Liver (tissue), 9 donors: ENCODE results near the gene RCOR1. TPM values are rescaled to one million over a fixed set of nuclear protein-coding genes. Genes with fewer than 3 reads are reported as not detected.

Experiments used
- DNase-seq: peaks from one replicate; pipeline ENCODE4 v3.0.0-alpha.2; 2017; ENCODE audit warnings: low spot score
- H3K27ac ChIP-seq, 2 donors: one replicate each; pipeline ENCODE4 v1.7.0; 2013; ENCODE audit warnings: inconsistent platforms in 2 of 2, low read length in 2 of 2, control low read depth in 1 of 2, low read depth in 1 of 2, mild to moderate bottlenecking in 1 of 2
- H3K27me3 ChIP-seq, 4 donors: one replicate each; pipeline versions ENCODE4 v1.6.1 to v1.7.0; 2013; ENCODE audit warnings: low read length in 3 of 4, inconsistent platforms in 1 of 4, mild to moderate bottlenecking in 1 of 4, moderate library complexity in 1 of 4; ENCODE audit not compliant: control insufficient read depth in 4 of 4, insufficient read depth in 4 of 4
- H3K36me3 ChIP-seq, 4 donors: one replicate each; pipeline versions ENCODE4 v1.6.1 to v1.7.0; 2013; ENCODE audit warnings: low read length in 3 of 4, mild to moderate bottlenecking in 3 of 4, low read depth in 1 of 4, moderate library complexity in 1 of 4; ENCODE audit not compliant: control insufficient read depth in 4 of 4, insufficient read depth in 3 of 4
- H3K4me1 ChIP-seq, 4 donors: one replicate each; pipeline versions ENCODE4 v1.6.1 to v1.7.0; 2013; ENCODE audit warnings: low read length in 3 of 4, mild to moderate bottlenecking in 3 of 4, moderate library complexity in 1 of 4; ENCODE audit not compliant: control insufficient read depth in 4 of 4, insufficient read depth in 4 of 4
- H3K4me3 ChIP-seq, 3 donors: one replicate each; pipeline versions ENCODE4 v1.6.1 to v1.7.0; 2013; ENCODE audit warnings: low read length in 3 of 3, control low read depth in 1 of 3, low read depth in 1 of 3, mild to moderate bottlenecking in 1 of 3
- H3K9ac ChIP-seq, 2 donors: one replicate each; pipeline ENCODE4 v1.7.0; 2013; ENCODE audit warnings: low read length in 2 of 2, mild to moderate bottlenecking in 2 of 2, moderate library complexity in 2 of 2, control low read depth in 1 of 2, low read depth in 1 of 2
- H3K9me3 ChIP-seq, 4 donors: one replicate each; pipeline versions ENCODE4 v1.6.1 to v1.7.0; 2013; ENCODE audit warnings: low read length in 3 of 4; ENCODE audit not compliant: control insufficient read depth in 4 of 4
- ATF3 ChIP-seq: IDR thresholded peaks from 2 replicates; pipeline ENCODE4 v1.6.1; 2016; ENCODE audit warnings: antibody characterized with exemption
- CTCF ChIP-seq: fragments of 150-350 bp; IDR thresholded peaks from 2 replicates; pipeline ENCODE4 v1.5.1; 2017; ENCODE audit warnings: improper control_type of control experiment, low read depth, low read length; ENCODE audit not compliant: missing input control
- EGR1 ChIP-seq, 2 donors: IDR thresholded peaks; 2 replicates each; pipeline ENCODE4 v1.6.1; 2016 to 2018; ENCODE audit warnings: antibody characterized with exemption in 2 of 2, low read depth in 2 of 2
- FOXA1 ChIP-seq: IDR thresholded peaks from 2 replicates; pipeline ENCODE4 v1.6.1; 2016; ENCODE audit warnings: antibody characterized with exemption
- FOXA2 ChIP-seq: IDR thresholded peaks from 2 replicates; pipeline ENCODE4 v1.6.1; 2016; ENCODE audit warnings: antibody characterized with exemption
- GABPA ChIP-seq, 2 donors: IDR thresholded peaks in 1 of 2; conservative IDR thresholded peaks in 1 of 2; 2 replicates each; pipeline ENCODE4 v1.6.1; 2016; ENCODE audit warnings: antibody characterized with exemption in 2 of 2, mild to moderate bottlenecking in 1 of 2, moderate library complexity in 1 of 2
- HNF4A ChIP-seq, 2 donors: conservative IDR thresholded peaks; 2 replicates each; pipeline ENCODE4 v1.6.1; 2016; ENCODE audit warnings: antibody characterized with exemption in 2 of 2, mild to moderate bottlenecking in 2 of 2
- JUND ChIP-seq, 2 donors: IDR thresholded peaks; 2 replicates each; pipeline ENCODE4 v1.6.1; 2016; ENCODE audit warnings: antibody characterized with exemption in 2 of 2
- MAX ChIP-seq: IDR thresholded peaks from 2 replicates; pipeline ENCODE4 v1.6.1; 2016; ENCODE audit warnings: antibody characterized with exemption
- NR2F2 ChIP-seq: IDR thresholded peaks from 2 replicates; pipeline ENCODE4 v1.6.1; 2016; ENCODE audit warnings: antibody characterized with exemption
- RAD21 ChIP-seq, 2 donors: IDR thresholded peaks; 2 replicates each; pipeline ENCODE4 v1.6.1; 2016; ENCODE audit warnings: antibody characterized with exemption in 2 of 2, mild to moderate bottlenecking in 2 of 2
- REST ChIP-seq: IDR thresholded peaks from 2 replicates; pipeline ENCODE4 v1.6.1; 2016; ENCODE audit warnings: antibody characterized with exemption, mild to moderate bottlenecking
- RXRA ChIP-seq, 2 donors: IDR thresholded peaks; 2 replicates each; pipeline ENCODE4 v1.6.1; 2017 to 2018; ENCODE audit warnings: antibody characterized with exemption in 2 of 2, mild to moderate bottlenecking in 1 of 2
- SP1 ChIP-seq: IDR thresholded peaks from 2 replicates; pipeline ENCODE4 v1.6.1; 2018; ENCODE audit warnings: antibody characterized with exemption, mild to moderate bottlenecking
- TAF1 ChIP-seq: conservative IDR thresholded peaks from 2 replicates; pipeline ENCODE4 v1.6.1; 2016; ENCODE audit warnings: antibody characterized with exemption, mild to moderate bottlenecking
- YY1 ChIP-seq: IDR thresholded peaks from 2 replicates; pipeline ENCODE4 v1.6.1; 2016; ENCODE audit warnings: antibody characterized with exemption, mild to moderate bottlenecking
- ZBTB33 ChIP-seq: IDR thresholded peaks from 2 replicates; pipeline ENCODE4 v1.6.1; 2016; ENCODE audit warnings: antibody characterized with exemption
- WGBS: extraction: QIAGEN DNeasy Blood & Tissue Kit; methylation state at CpG from one replicate; pipeline ENCODE4 v1.1.7; 2013; 5-methylcytosine and 5-hydroxymethylcytosine counted together
- polyA plus RNA-seq, 2 donors: library from polyadenylated mRNA; stranded (reverse) in 1 of 2; unstranded in 1 of 2; fragments of 200-250 nt in 1 of 2; fragments of >200 nt in 1 of 2; fragmentation: Nextera tagmentation in 1 of 2; extraction: Ambion mirVana in 1 of 2; gene quantifications; one replicate each; pipeline versions ENCODE4 v1.2.1 to v1.2.3, GENCODE V29; 2013 to 2015
- total RNA-seq, 2 donors: library from RNA; depleted of rRNA; stranded (reverse); fragments of >200 nt; gene quantifications; one replicate each; pipeline ENCODE4 v1.2.3, GENCODE V29; 2014
- donor health status: healthy.
- donor health status: healthy.
- donor health status: healthy.
- donor health status: healthy.
- donor health status: healthy.

RCOR1 gene
- total and polyA plus RNA-seq, 4 donors = 4.2 to 17.0 (median 5.7) TPM

- WGBS = 91% methylated on average over 11 of the region's 11 CpGs
- Histone ChIP-seq H3K36me3 (no peaks in the 10 kb centered on the region), H3K4me1 (no peaks in the 10 kb centered on the region), H3K27ac (no peak overlapping the region), H3K4me3 (no peak overlapping the region), H3K27me3 (no peaks in the 10 kb centered on the region), H3K9me3 (no peaks in the 10 kb centered on the region), H3K9ac (no peak overlapping the region)
- TF ChIP-seq TAF1 (no peak), EGR1 (IDR thresholded peaks at IDR 0.05; ENCODE audit: low read depth in 2 of 2) (no peak), RAD21 (IDR thresholded peaks at IDR 0.05) (no peak), CTCF (no peak), MAX (no peak), RXRA (IDR thresholded peaks at IDR 0.05) (no peak), REST (no peak), FOXA1 (no peak), FOXA2 (no peak), ZBTB33 (no peak), NR2F2 (no peak), YY1 (no peak), ATF3 (no peak), HNF4A (conservative IDR thresholded peaks at IDR 0.05) (no peak), GABPA (IDR thresholded peaks at IDR 0.05 in 1 of 2, conservative IDR thresholded peaks at IDR 0.05 in 1 of 2) (no peak)
- DNase-seq = no peak
Measured at GRCh38 chr14:102757646-102758045, 165.2 kb downstream of the RCOR1 start.

GRCh38 chr14:102758087-102758486, 165.6 kb downstream of the RCOR1 start:
- no peak for DNase-seq
- Histone ChIP-seq H3K27me3 (no peaks in the 10 kb centered on the region), H3K36me3 (no peaks in the 10 kb centered on the region), H3K4me1 (no peaks in the 10 kb centered on the region), H3K4me3 (no peak overlapping the region), H3K27ac (no peak overlapping the region), H3K9ac (no peak overlapping the region), H3K9me3 (no peaks in the 10 kb centered on the region)
- WGBS = 90% methylated on average over 5 of the region's 5 CpGs
- no peak for TF ChIP-seq MAX
- TF ChIP-seq FOXA1 = no peak
- no peak for TF ChIP-seq SP1
- TF ChIP-seq GABPA (IDR thresholded peaks at IDR 0.05 in 1 of 2, conservative IDR thresholded peaks at IDR 0.05 in 1 of 2) = no peak
- TF ChIP-seq ZBTB33 = no peak
- TF ChIP-seq CTCF = no peak
- no peak for TF ChIP-seq HNF4A (conservative IDR thresholded peaks at IDR 0.05)
- no peak for TF ChIP-seq JUND (IDR thresholded peaks at IDR 0.05)
- no peak for TF ChIP-seq ATF3
- no peak for TF ChIP-seq YY1
